Measurements from ENCODE around the gene ARPP21. TPM values are rescaled to one million over a fixed set of nuclear protein-coding genes. Genes with fewer than 3 reads are reported as not detected.

ARPP21 gene
- polyA plus RNA-seq, 1 donor from 2014 or later, result 12.8 TPM

- no peaks in the 10 kb centered on the region for H3K9me2 ChIP-seq (ENCODE audit: insufficient read depth, low read length)
- no peak overlapping the region for H3K9ac ChIP-seq (ENCODE audit: low read length)
- TF ChIP-seq EP300 (conservative IDR thresholded peaks at IDR 0.05; ENCODE audit: poor library complexity, severe bottlenecking), result no peak
- TF ChIP-seq EZH2 (IDR thresholded peaks at IDR 0.05; ENCODE audit: borderline replicate concordance, insufficient read depth, low read length, poor library complexity, severe bottlenecking), result no peak
- no peak for TF ChIP-seq POLR2AphosphoS5 (IDR thresholded peaks at IDR 0.05)
- no peak for TF ChIP-seq TAF1 (IDR thresholded peaks at IDR 0.05; ENCODE audit: low read depth)
- TF ChIP-seq CTCF (IDR thresholded peaks at IDR 0.05; ENCODE audit: poor library complexity, severe bottlenecking), result no peak
- TF ChIP-seq SMC3 (conservative IDR thresholded peaks at IDR 0.05; ENCODE audit: poor library complexity), result no peak
- TF ChIP-seq MXI1 (conservative IDR thresholded peaks at IDR 0.05; ENCODE audit: poor library complexity, severe bottlenecking), result no peak
- TF ChIP-seq REST (IDR thresholded peaks at IDR 0.05; ENCODE audit: borderline replicate concordance), result no peak
- TF ChIP-seq RAD21 (conservative IDR thresholded peaks at IDR 0.05), result no peak
- H3K4me2 ChIP-seq (ENCODE audit: low read length), result no peak overlapping the region
- H3K27ac ChIP-seq (ENCODE audit: low read length), result no peak overlapping the region
- no peaks in the 10 kb centered on the region for H3K79me2 ChIP-seq (replicated peaks; ENCODE audit: insufficient read depth, low read length)
- H3K4me3 ChIP-seq (ENCODE audit: low read length), result no peak overlapping the region
- no peaks in the 10 kb centered on the region for H3K9me3 ChIP-seq (ENCODE audit: low read length)
- H3K27me3 ChIP-seq (ENCODE audit: insufficient read depth, low read depth, low read length), result no peaks in the 10 kb centered on the region
- H3K36me3 ChIP-seq (ENCODE audit: insufficient read depth, low read length), result no peaks in the 10 kb centered on the region
- no peaks in the 10 kb centered on the region for H3F3A ChIP-seq (ENCODE audit: insufficient read depth, low read length, poor library complexity, severe bottlenecking)
- H4K20me1 ChIP-seq (ENCODE audit: insufficient read depth), result no peaks in the 10 kb centered on the region
- H2AFZ ChIP-seq (ENCODE audit: low read depth, low read length), result no peak overlapping the region
Measured at GRCh38 chr3:35597490-35597889, 41.8 kb upstream of the ARPP21 start.

GRCh38 chr3:35598804-35599203, 40.5 kb upstream of the ARPP21 start:
- Histone ChIP-seq H3K9me3 (ENCODE audit: low read length) (no peaks in the 10 kb centered on the region), H3K9me2 (ENCODE audit: insufficient read depth, low read length) (no peaks in the 10 kb centered on the region), H3K79me2 (replicated peaks; ENCODE audit: insufficient read depth, low read length) (no peaks in the 10 kb centered on the region), H3K36me3 (ENCODE audit: insufficient read depth, low read length) (no peaks in the 10 kb centered on the region), H3K9ac (ENCODE audit: low read length) (no peak overlapping the region), H3K4me3 (ENCODE audit: low read length) (no peak overlapping the region), H3F3A (ENCODE audit: insufficient read depth, low read length, poor library complexity, severe bottlenecking) (no peaks in the 10 kb centered on the region), H4K20me1 (ENCODE audit: insufficient read depth) (no peaks in the 10 kb centered on the region), H3K4me2 (ENCODE audit: low read length) (no peak overlapping the region), H2AFZ (ENCODE audit: low read depth, low read length) (no peak overlapping the region), H3K27ac (ENCODE audit: low read length) (no peak overlapping the region), H3K27me3 (ENCODE audit: insufficient read depth, low read depth, low read length) (no peaks in the 10 kb centered on the region)
- no peak for TF ChIP-seq REST (IDR thresholded peaks at IDR 0.05; ENCODE audit: borderline replicate concordance)
- TF ChIP-seq EP300 (conservative IDR thresholded peaks at IDR 0.05; ENCODE audit: poor library complexity, severe bottlenecking), result no peak
- no peak for TF ChIP-seq SMC3 (conservative IDR thresholded peaks at IDR 0.05; ENCODE audit: poor library complexity)
- no peak for TF ChIP-seq RAD21 (conservative IDR thresholded peaks at IDR 0.05)
- TF ChIP-seq MXI1 (conservative IDR thresholded peaks at IDR 0.05; ENCODE audit: poor library complexity, severe bottlenecking), result no peak
- TF ChIP-seq EZH2 (IDR thresholded peaks at IDR 0.05; ENCODE audit: borderline replicate concordance, insufficient read depth, low read length, poor library complexity, severe bottlenecking), result no peak
- no peak for TF ChIP-seq TAF1 (IDR thresholded peaks at IDR 0.05; ENCODE audit: low read depth)
- TF ChIP-seq CTCF (IDR thresholded peaks at IDR 0.05; ENCODE audit: poor library complexity, severe bottlenecking), result no peak
- TF ChIP-seq POLR2AphosphoS5 (IDR thresholded peaks at IDR 0.05), result no peak

Data from neural cell (in vitro differentiated cells).